CD14-positive monocyte (primary cell): ENCODE measurements around the gene GPC1. TPM values are rescaled to one million over a fixed set of nuclear protein-coding genes. Genes with fewer than 3 reads are reported as not detected.

Source experiments
- DNase-seq, 3 donors: peaks; one replicate each; pipeline ENCODE4 v3.0.0-alpha.2; 2011 to 2022
- H2AFZ ChIP-seq: 2 replicates; pipeline ENCODE4 v1.6.0; 2012; ENCODE audit warnings: mild to moderate bottlenecking, low read depth, low read length, inconsistent platforms; ENCODE audit not compliant: insufficient read depth, poor library complexity, severe bottlenecking
- H3K27ac ChIP-seq, 2 donors: 1 replicate in 1 of 2; 2 replicates in 1 of 2; pipeline ENCODE4 v1.5.1; 2012 to 2013; ENCODE audit warnings: low read length in 2 of 2, control low read depth in 1 of 2, inconsistent platforms in 1 of 2, low read depth in 1 of 2, mild to moderate bottlenecking in 1 of 2
- H3K27me3 ChIP-seq, 2 donors: one replicate each; pipeline versions ENCODE4 v1.6.0 to v1.6.1; 2011 to 2013; ENCODE audit warnings: low read length in 2 of 2; ENCODE audit not compliant: control insufficient read depth in 2 of 2, insufficient read depth in 2 of 2
- H3K36me3 ChIP-seq, 2 donors: replicated peaks in 1 of 2; 1 replicate in 1 of 2; 2 replicates in 1 of 2; pipeline versions ENCODE4 v1.5.1 to v1.6.1; 2012 to 2013; ENCODE audit warnings: low read length in 2 of 2, control low read depth in 1 of 2, inconsistent platforms in 1 of 2, mild to moderate bottlenecking in 1 of 2; ENCODE audit not compliant: insufficient read depth in 2 of 2, control insufficient read depth in 1 of 2
- H3K4me1 ChIP-seq, 2 donors: 1 replicate in 1 of 2; 2 replicates in 1 of 2; pipeline versions ENCODE4 v1.5.1 to v1.6.1; 2012 to 2013; ENCODE audit warnings: low read length in 2 of 2, control low read depth in 1 of 2, inconsistent platforms in 1 of 2, mild to moderate bottlenecking in 1 of 2, moderate library complexity in 1 of 2; ENCODE audit not compliant: insufficient read depth in 2 of 2, control insufficient read depth in 1 of 2
- H3K4me2 ChIP-seq: replicated peaks from 2 replicates; pipeline ENCODE3; 2012; ENCODE audit warnings: low read length, moderate library complexity, mild to moderate bottlenecking; ENCODE audit not compliant: poor library complexity, severe bottlenecking; ENCODE audit errors: extremely low read depth
- H3K4me3 ChIP-seq, 3 experiments: fragments of 200-600 bp in 1 of 3; sonication (generic) in 1 of 3; replicated peaks in 1 of 3; 1 replicate in 2 of 3; 2 replicates in 1 of 3; pipeline ENCODE4 v1.5.1; 2011 to 2013; ENCODE audit warnings: low read length in 3 of 3, mild to moderate bottlenecking in 3 of 3, control low read depth in 2 of 3, low read depth in 2 of 3, inconsistent platforms in 1 of 3, moderate library complexity in 1 of 3
- H3K79me2 ChIP-seq: 2 replicates; pipeline ENCODE4 v1.6.0; 2012; ENCODE audit warnings: mild to moderate bottlenecking, control low read depth, inconsistent platforms, low read length, moderate library complexity; ENCODE audit not compliant: insufficient read depth
- H3K9ac ChIP-seq: 2 replicates; pipeline ENCODE4 v1.6.0; 2017; ENCODE audit warnings: low read length, mild to moderate bottlenecking; ENCODE audit not compliant: insufficient read depth, poor library complexity, severe bottlenecking
- H3K9me3 ChIP-seq, 2 donors: replicated peaks in 1 of 2; 1 replicate in 1 of 2; 2 replicates in 1 of 2; pipeline versions ENCODE4 v1.5.1 to v1.6.1; 2012 to 2013; ENCODE audit warnings: low read length in 2 of 2, control low read depth in 1 of 2; ENCODE audit not compliant: control insufficient read depth in 1 of 2, insufficient read depth in 1 of 2
- H4K20me1 ChIP-seq: 2 replicates; pipeline ENCODE4 v1.6.0; 2012; ENCODE audit warnings: mild to moderate bottlenecking, low read length, control low read depth, moderate library complexity; ENCODE audit not compliant: insufficient read depth
- H3K27ac Mint-ChIP-seq, 7 donors: one replicate each; pipeline ENCODE4 v1.8.0; 2020; ENCODE audit warnings: mild to moderate bottlenecking in 7 of 7, mixed read lengths in 7 of 7, moderate library complexity in 6 of 7, inconsistent platforms in 2 of 7
- H3K27me3 Mint-ChIP-seq, 3 donors: one replicate each; pipeline ENCODE4 v1.8.0; 2021 to 2022; ENCODE audit warnings: low read depth in 3 of 3, mild to moderate bottlenecking in 3 of 3, mixed read lengths in 3 of 3, moderate library complexity in 3 of 3, inconsistent platforms in 1 of 3
- H3K36me3 Mint-ChIP-seq, 2 donors: one replicate each; pipeline ENCODE4 v1.8.0; 2020; ENCODE audit warnings: mixed read lengths in 2 of 2, inconsistent platforms in 1 of 2, mild to moderate bottlenecking in 1 of 2
- H3K4me1 Mint-ChIP-seq: one replicate; pipeline ENCODE4 v1.8.0; 2020; ENCODE audit warnings: mild to moderate bottlenecking, mixed read lengths
- H3K4me3 Mint-ChIP-seq, 2 donors: one replicate each; pipeline ENCODE4 v1.8.0; 2020; ENCODE audit warnings: mild to moderate bottlenecking in 2 of 2, mixed read lengths in 2 of 2, moderate library complexity in 1 of 2
- H3K9me3 Mint-ChIP-seq, 7 donors: one replicate each; pipeline ENCODE4 v1.8.0; 2020 to 2022; ENCODE audit warnings: mixed read lengths in 7 of 7, mild to moderate bottlenecking in 6 of 7, moderate library complexity in 6 of 7, inconsistent platforms in 2 of 7
- CTCF ChIP-seq: fragments of 200-600 bp; IDR thresholded peaks from one replicate; pipeline ENCODE4 v1.8.0; 2022; ENCODE audit warnings: antibody characterized with exemption, mild to moderate bottlenecking
- WGBS: methylation state at CpG from one replicate; pipeline ENCODE4 v1.1.5; 2013; ENCODE audit warnings: missing lambda C conversion rate; ENCODE audit not compliant: insufficient coverage; 5-methylcytosine and 5-hydroxymethylcytosine counted together
- intact Hi-C, 2 donors: fragments of 100-400 bp; cut with micrococcal nuclease; formaldehyde crosslinking; loops; one replicate each; pipeline versions ENCODE4 v1.15.0 to v1.15.1; 2023
- polyA plus RNA-seq, 3 donors: library from polyadenylated mRNA; depleted of rRNA in 1 of 3; unstranded in 2 of 3; stranded (reverse) in 1 of 3; fragments of 300-500 nt in 2 of 3; fragments of >200 nt in 1 of 3; fragmentation: Illumina TruSeq in 2 of 3; gene quantifications; 1 replicate in 2 of 3; 2 replicates in 1 of 3; pipeline ENCODE4 v1.2.3, GENCODE V29; 2012 to 2021

GPC1 gene
- polyA plus RNA-seq, 3 donors = 0.08 TPM; not detected in 2

DNA sequence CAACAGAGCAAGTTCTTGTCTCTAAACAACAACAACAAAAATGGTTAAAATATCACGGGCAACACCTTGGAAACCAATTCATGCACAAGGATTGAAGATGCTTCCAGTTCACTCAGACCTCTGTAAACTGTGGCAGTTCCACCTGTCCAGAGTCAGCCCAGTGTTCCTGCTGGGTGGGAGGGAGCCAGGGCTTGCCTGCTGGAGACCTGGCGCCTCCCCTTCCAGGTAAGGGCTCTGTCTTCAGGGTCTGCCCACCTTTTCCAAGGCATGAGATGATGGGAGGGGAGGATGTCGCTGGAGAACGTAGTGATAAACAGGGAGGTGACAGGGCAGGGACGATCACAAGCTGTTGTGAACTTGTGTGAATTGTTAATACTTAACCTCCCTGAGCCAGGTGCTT, 9.8 kb upstream of the GPC1 start:
- Mint-ChIP-seq H3K36me3 (no peaks in the 10 kb centered on the region), H3K4me3 (no peak overlapping the region), H3K4me1 (no peaks in the 10 kb centered on the region), H3K27me3 (peaks cover 0 to 7% (median 5%) of the 10 kb centered on the region in 3 donors), H3K9me3 (peaks cover 14 to 46% (median 34%) of the 10 kb centered on the region in 7 donors), H3K27ac (no peak overlapping the region)
- TF ChIP-seq CTCF = no peak
- Histone ChIP-seq H4K20me1 (no peaks in the 10 kb centered on the region), H3K4me3 (no peak overlapping the region), H3K9ac (no peak overlapping the region), H3K4me1 (no peaks in the 10 kb centered on the region), H3K9me3 (peaks cover 14 to 36% of the 10 kb centered on the region in 2 donors), H3K36me3 (no peaks in the 10 kb centered on the region), H3K27me3 (no peaks in the 10 kb centered on the region), H2AFZ (no peak overlapping the region), H3K4me2 (no peak overlapping the region), H3K79me2 (no peaks in the 10 kb centered on the region), H3K27ac (no peak overlapping the region)
- WGBS = 73% methylated on average over 2 of the region's 5 CpGs
- DNase-seq = no peak
- intact Hi-C loops = no loop called here

GRCh38 chr2:240426845-240427721, 8.4 kb upstream of the GPC1 start:
- intact Hi-C loops = no loop called here
- H3K27ac ChIP-seq = no peak overlapping the region
- H3K27me3 ChIP-seq = no peaks in the 10 kb centered on the region
- peaks cover 4 to 14% (median 5%) of the 10 kb centered on the region in 3 donors for H3K27me3 Mint-ChIP-seq
- no peaks in the 10 kb centered on the region for H3K4me1 Mint-ChIP-seq
- no peak for TF ChIP-seq CTCF
- H3K9me3 ChIP-seq = peaks cover under 1 to 25% of the 10 kb centered on the region in 2 donors
- H4K20me1 ChIP-seq = no peaks in the 10 kb centered on the region
- H3K4me3 Mint-ChIP-seq = no peak overlapping the region
- DNase-seq = no peak
- H3K9ac ChIP-seq = no peak overlapping the region
- no peaks in the 10 kb centered on the region for H3K36me3 ChIP-seq
- peaks cover 5 to 33% (median 25%) of the 10 kb centered on the region in 7 donors for H3K9me3 Mint-ChIP-seq
- H3K27ac Mint-ChIP-seq = peak overlapping the region in 1 of 7 donors; percentile 46
- no peak overlapping the region for H2AFZ ChIP-seq
- WGBS = 83% methylated on average over 7 of the region's 21 CpGs
- no peak overlapping the region for H3K4me3 ChIP-seq
- no peaks in the 10 kb centered on the region for H3K36me3 Mint-ChIP-seq
- H3K4me2 ChIP-seq = no peak overlapping the region
- no peaks in the 10 kb centered on the region for H3K4me1 ChIP-seq
- H3K79me2 ChIP-seq = no peaks in the 10 kb centered on the region
